Natural killer cell (primary cell): ENCODE measurements around the gene CAGE1. TPM values are rescaled to one million over a fixed set of nuclear protein-coding genes. Genes with fewer than 3 reads are reported as not detected.
"Not testable (repeated sequence)": the region's sequence is repeated elsewhere in the genome, so short reads cannot be mapped to it uniquely, and the experiment has no call there.

Experiments
- ATAC-seq, 3 donors: fragments of 150-1000 bp in 2 of 3; fragments of 200-7000 bp in 1 of 3; cut with Tn5 transposase; 1 replicate in 1 of 3; 2 replicates in 2 of 3; pipeline ENCODE4 v1.10.0; 2021; ENCODE audit warnings: mild to moderate bottlenecking in 2 of 3, moderate library complexity in 2 of 3
- DNase-seq, 2 donors: peaks; one replicate each; pipeline versions ENCODE4 v3.0.0 to v3.0.0-alpha.2; 2013 to 2021; ENCODE audit warnings: mixed read lengths in 1 of 2
- H3K27ac ChIP-seq: one replicate; pipeline ENCODE4 v1.5.1; 2013; ENCODE audit warnings: mild to moderate bottlenecking, low read length
- H3K27me3 ChIP-seq: one replicate; pipeline ENCODE4 v1.6.1; 2013; ENCODE audit warnings: low read length; ENCODE audit not compliant: control insufficient read depth, insufficient read depth
- H3K36me3 ChIP-seq: one replicate; pipeline ENCODE4 v1.6.1; 2013; ENCODE audit warnings: low read length; ENCODE audit not compliant: control insufficient read depth, insufficient read depth
- H3K4me1 ChIP-seq: one replicate; pipeline ENCODE4 v1.6.1; 2013; ENCODE audit warnings: low read length; ENCODE audit not compliant: control insufficient read depth, insufficient read depth
- H3K4me3 ChIP-seq: one replicate; pipeline ENCODE4 v1.5.1; 2013; ENCODE audit warnings: low read length
- H3K9me3 ChIP-seq: one replicate; pipeline ENCODE4 v1.6.1; 2013; ENCODE audit warnings: low read length; ENCODE audit not compliant: control insufficient read depth, insufficient read depth
- H3K27ac Mint-ChIP-seq, 2 donors: one replicate each; pipeline ENCODE4 v1.8.0; 2022; ENCODE audit warnings: mild to moderate bottlenecking in 2 of 2, mixed read lengths in 2 of 2, moderate library complexity in 1 of 2
- H3K27me3 Mint-ChIP-seq, 2 donors: one replicate each; pipeline ENCODE4 v1.8.0; 2022; ENCODE audit warnings: low read depth in 2 of 2, mixed read lengths in 2 of 2
- H3K36me3 Mint-ChIP-seq: one replicate; pipeline ENCODE4 v1.8.0; 2022; ENCODE audit warnings: mixed read lengths
- H3K4me1 Mint-ChIP-seq, 2 donors: one replicate each; pipeline ENCODE4 v1.8.0; 2022; ENCODE audit warnings: mixed read lengths in 2 of 2
- H3K4me3 Mint-ChIP-seq: one replicate; pipeline ENCODE4 v1.8.0; 2022; ENCODE audit warnings: mild to moderate bottlenecking, moderate library complexity, mixed read lengths
- H3K9me3 Mint-ChIP-seq, 2 donors: one replicate each; pipeline ENCODE4 v1.8.0; 2022; ENCODE audit warnings: mixed read lengths in 2 of 2
- CTCF ChIP-seq: fragments of 200-600 bp; IDR thresholded peaks from one replicate; pipeline ENCODE4 v1.8.0; 2022; ENCODE audit warnings: antibody characterized with exemption
- WGBS: methylation state at CpG from one replicate; pipeline ENCODE4 v1.1.7; 2013; ENCODE audit warnings: missing lambda C conversion rate; ENCODE audit not compliant: insufficient coverage; 5-methylcytosine and 5-hydroxymethylcytosine counted together
- intact Hi-C: fragments of 100-400 bp; cut with micrococcal nuclease; formaldehyde crosslinking; loops from one replicate; pipeline ENCODE4 v1.14.2; 2022
- total RNA-seq, 4 donors: library from RNA; stranded (reverse); fragments of 120-200 nt in 1 of 4; gene quantifications; one replicate each; pipeline versions ENCODE4 v1.2.3 to v1.2.4, GENCODE V29; 2013 to 2022

The CAGE1 gene
- total RNA-seq, 3 donors from 2014 or later (not counting 1 experiment from before 2014, with no cell fraction given) = 0.70 to 1.3 (median 1.1) TPM

GRCh38 chr6:7317538-7317937 lies 72.0 kb downstream of the CAGE1 start:
- no peaks in the 10 kb centered on the region for H3K27me3 Mint-ChIP-seq
- no peaks in the 10 kb centered on the region for H3K9me3 Mint-ChIP-seq
- Histone ChIP-seq H3K4me3 (no peak overlapping the region), H3K27me3 (no peaks in the 10 kb centered on the region), H3K4me1 (peaks cover 7% of the 10 kb centered on the region), H3K9me3 (no peaks in the 10 kb centered on the region), H3K36me3 (no peaks in the 10 kb centered on the region), H3K27ac (no peak overlapping the region)
- intact Hi-C loops = no loop called here
- ATAC-seq (no peak), DNase-seq (no peak)
- no peak for TF ChIP-seq CTCF
- H3K4me1 Mint-ChIP-seq = peaks cover under 1 to 6% of the 10 kb centered on the region in 2 donors
- no peak overlapping the region for H3K4me3 Mint-ChIP-seq
- 97% methylated on average over 8 of the region's 9 CpGs for WGBS
- no peaks in the 10 kb centered on the region for H3K36me3 Mint-ChIP-seq
- no peak overlapping the region for H3K27ac Mint-ChIP-seq

- no peaks in the 10 kb centered on the region for H3K27me3 ChIP-seq
- H3K9me3 ChIP-seq = no peaks in the 10 kb centered on the region
- TF ChIP-seq CTCF = no peak
- no peaks in the 10 kb centered on the region for H3K9me3 Mint-ChIP-seq
- H3K36me3 ChIP-seq = no peaks in the 10 kb centered on the region
- no peak overlapping the region for H3K27ac ChIP-seq
- H3K4me3 Mint-ChIP-seq = no peak overlapping the region
- H3K4me3 ChIP-seq = no peak overlapping the region
- no peak for ATAC-seq
- no peak overlapping the region for H3K27ac Mint-ChIP-seq
- no peaks in the 10 kb centered on the region for H3K36me3 Mint-ChIP-seq
- intact Hi-C loops = no loop called here
- H3K4me1 Mint-ChIP-seq = peaks cover 7 to 12% of the 10 kb centered on the region in 2 donors
- H3K27me3 Mint-ChIP-seq = no peaks in the 10 kb centered on the region
- 95% methylated on average over 41 of the region's 41 CpGs for WGBS
- DNase-seq = no peak
- peaks cover 11% of the 10 kb centered on the region for H3K4me1 ChIP-seq
Observed at GRCh38 chr6:7316658-7317533, 72.6 kb downstream of the CAGE1 start.

- peaks cover 12 to 19% of the 10 kb centered on the region in 2 donors for H3K4me1 Mint-ChIP-seq
- intact Hi-C loops = no loop called here
- ATAC-seq (no peak), DNase-seq (no peak)
- H3K27ac Mint-ChIP-seq = no peak overlapping the region
- H3K36me3 Mint-ChIP-seq = no peaks in the 10 kb centered on the region
- H3K27ac ChIP-seq = no peak overlapping the region
- peaks cover 11% of the 10 kb centered on the region for H3K4me1 ChIP-seq
- H3K27me3 ChIP-seq = no peaks in the 10 kb centered on the region
- no peak for TF ChIP-seq CTCF
- no peaks in the 10 kb centered on the region for H3K9me3 Mint-ChIP-seq
- no peaks in the 10 kb centered on the region for H3K9me3 ChIP-seq
- H3K36me3 ChIP-seq = no peaks in the 10 kb centered on the region
- 73% methylated on average over 6 of the region's 6 CpGs for WGBS
- H3K27me3 Mint-ChIP-seq = no peaks in the 10 kb centered on the region
- H3K4me3 Mint-ChIP-seq = no peak overlapping the region
- H3K4me3 ChIP-seq = no peak overlapping the region
Observed at GRCh38 chr6:7315948-7316365, 73.6 kb downstream of the CAGE1 start.

- H3K4me1 ChIP-seq = peaks cover 14% of the 10 kb centered on the region
- DNase-seq, H3K27me3 ChIP-seq, H3K4me3 Mint-ChIP-seq, H3K27me3 Mint-ChIP-seq, H3K4me3 ChIP-seq, intact Hi-C loops, H3K9me3 Mint-ChIP-seq, H3K27ac ChIP-seq, H3K36me3 Mint-ChIP-seq, ATAC-seq, H3K36me3 ChIP-seq, H3K9me3 ChIP-seq: not testable (repeated sequence)
- peak overlapping the region in 1 of 2 donors; percentile 90 for H3K27ac Mint-ChIP-seq
- WGBS = 90% methylated on average over 34 of the region's 34 CpGs
- peaks cover 13 to 21% of the 10 kb centered on the region in 2 donors for H3K4me1 Mint-ChIP-seq
Observed at GRCh38 chr6:7315087-7315947, 74.2 kb downstream of the CAGE1 start.
